Progenitor cell of endocrine pancreas (in vitro differentiated cells): ENCODE measurements around the gene PDCD1LG2. TPM values are rescaled to one million over a fixed set of nuclear protein-coding genes. Genes with fewer than 3 reads are reported as not detected.
A peak's percentile ranks its signal among the peaks of the same experiment; 100 is the strongest.

Experiments
- DNase-seq: peaks from one replicate; pipeline ENCODE4 v3.0.0; 2021; ENCODE audit warnings: low spot score; ENCODE audit not compliant: unreplicated experiment
- H3K27ac Mint-ChIP-seq: 2 replicates; pipeline ENCODE4 v1.8.0; 2021; ENCODE audit warnings: mild to moderate bottlenecking, moderate library complexity, mixed read lengths
- H3K27me3 Mint-ChIP-seq: 2 replicates; pipeline ENCODE4 v1.8.0; 2021; ENCODE audit warnings: mixed read lengths
- H3K36me3 Mint-ChIP-seq: 2 replicates; pipeline ENCODE4 v1.8.0; 2022; ENCODE audit warnings: mixed read lengths; ENCODE audit not compliant: insufficient read depth
- H3K4me1 Mint-ChIP-seq: 2 replicates; pipeline ENCODE4 v1.8.0; 2021; ENCODE audit warnings: low read depth, mixed read lengths
- H3K4me3 Mint-ChIP-seq: 2 replicates; pipeline ENCODE4 v1.8.0; 2021; ENCODE audit warnings: low read depth, mild to moderate bottlenecking, moderate library complexity, mixed read lengths
- H3K9me3 Mint-ChIP-seq: 2 replicates; pipeline ENCODE4 v1.8.0; 2021; ENCODE audit warnings: low read depth, mixed read lengths
- CTCF ChIP-seq: fragments of 200-600 bp; sonication (generic); IDR thresholded peaks from one replicate; pipeline ENCODE4 v1.5.0; 2021; ENCODE audit warnings: antibody characterized with exemption, mild to moderate bottlenecking; ENCODE audit not compliant: unreplicated experiment
- total RNA-seq: library from RNA; stranded (reverse); gene quantifications from 2 replicates; pipeline ENCODE4 v1.2.1, GENCODE V29; 2021

PDCD1LG2 gene
- total RNA-seq, 1 donor from 2014 or later = not detected

GRCh38 chr9:5563417-5563815, 53.1 kb downstream of the PDCD1LG2 start:
- H3K27me3 Mint-ChIP-seq = no peaks in the 10 kb centered on the region
- TF ChIP-seq CTCF = no peak
- DNase-seq = no peak
- no peaks in the 10 kb centered on the region for H3K9me3 Mint-ChIP-seq
- no peaks in the 10 kb centered on the region for H3K36me3 Mint-ChIP-seq
- H3K27ac Mint-ChIP-seq = no peak overlapping the region
- no peaks in the 10 kb centered on the region for H3K4me1 Mint-ChIP-seq
- H3K4me3 Mint-ChIP-seq = no peak overlapping the region

- Mint-ChIP-seq H3K4me3 (no peak overlapping the region), H3K27ac (no peak overlapping the region), H3K27me3 (no peaks in the 10 kb centered on the region), H3K9me3 (no peaks in the 10 kb centered on the region), H3K36me3 (no peaks in the 10 kb centered on the region), H3K4me1 (peaks cover 2% of the 10 kb centered on the region)
- no peak for TF ChIP-seq CTCF
- DNase-seq = no peak
These were observed 53.6 kb downstream of the PDCD1LG2 start for GRCh38 chr9:5563886-5564285.

GRCh38 chr9:5566054-5566618, 55.8 kb downstream of the PDCD1LG2 start:
- DNase-seq = no peak
- Mint-ChIP-seq H3K27ac (no peak overlapping the region), H3K4me1 (peaks cover 4% of the 10 kb centered on the region), H3K27me3 (no peaks in the 10 kb centered on the region), H3K9me3 (no peaks in the 10 kb centered on the region), H3K36me3 (no peaks in the 10 kb centered on the region), H3K4me3 (no peak overlapping the region)
- TF ChIP-seq CTCF = no peak

GRCh38 chr9:5568868-5569267, 58.5 kb downstream of the PDCD1LG2 start:
- no peak for DNase-seq
- H3K36me3 Mint-ChIP-seq = no peaks in the 10 kb centered on the region
- H3K4me1 Mint-ChIP-seq = peaks cover 4% of the 10 kb centered on the region
- no peaks in the 10 kb centered on the region for H3K9me3 Mint-ChIP-seq
- H3K27me3 Mint-ChIP-seq = no peaks in the 10 kb centered on the region
- peak overlapping the region; percentile 3 for H3K27ac Mint-ChIP-seq
- no peak for TF ChIP-seq CTCF
- H3K4me3 Mint-ChIP-seq = no peak overlapping the region

- Mint-ChIP-seq H3K9me3 (no peaks in the 10 kb centered on the region), H3K4me3 (no peak overlapping the region), H3K27ac (no peak overlapping the region), H3K27me3 (no peaks in the 10 kb centered on the region), H3K36me3 (no peaks in the 10 kb centered on the region), H3K4me1 (peaks cover 4% of the 10 kb centered on the region)
- DNase-seq = no peak
- TF ChIP-seq CTCF = no peak
These were observed 59.1 kb downstream of the PDCD1LG2 start for GRCh38 chr9:5569409-5569808.
